ENCODE data around the gene FAM217B.

The FAM217B gene

GRCh38 chr20:59983076-59983475, 42.9 kb downstream of the FAM217B start:
- no peak for DNase-seq

- no peak for DNase-seq
Observed at GRCh38 chr20:59984541-59984940, 44.4 kb downstream of the FAM217B start.

GRCh38 chr20:59985164-59985563, 45.0 kb downstream of the FAM217B start:
- DNase-seq: no peak

- DNase-seq: no peak
Observed at GRCh38 chr20:59985864-59986263, 45.7 kb downstream of the FAM217B start.

- DNase-seq: no peak
Observed at GRCh38 chr20:59987135-59987534, 46.9 kb downstream of the FAM217B start.

- no peak for DNase-seq
Observed at GRCh38 chr20:59988141-59988540, 48.0 kb downstream of the FAM217B start.

- DNase-seq: no peak
Observed at GRCh38 chr20:59992526-59993084, 52.4 kb downstream of the FAM217B start.

GRCh38 chr20:59993736-59994430, 53.7 kb downstream of the FAM217B start:
- no peak for DNase-seq

GRCh38 chr20:59994697-59995122, 54.5 kb downstream of the FAM217B start:
- no peak for DNase-seq

- no peak for DNase-seq
Observed at GRCh38 chr20:59996108-59996507, 55.9 kb downstream of the FAM217B start.

- no peak for DNase-seq
Observed at GRCh38 chr20:59997896-59998295, 57.7 kb downstream of the FAM217B start.
